ENCODE measurements around the gene BIRC5.
"Not testable (repeated sequence)": the region's sequence is repeated elsewhere in the genome, so short reads cannot be mapped to it uniquely, and the experiment has no call there.

BIRC5 gene

DNA sequence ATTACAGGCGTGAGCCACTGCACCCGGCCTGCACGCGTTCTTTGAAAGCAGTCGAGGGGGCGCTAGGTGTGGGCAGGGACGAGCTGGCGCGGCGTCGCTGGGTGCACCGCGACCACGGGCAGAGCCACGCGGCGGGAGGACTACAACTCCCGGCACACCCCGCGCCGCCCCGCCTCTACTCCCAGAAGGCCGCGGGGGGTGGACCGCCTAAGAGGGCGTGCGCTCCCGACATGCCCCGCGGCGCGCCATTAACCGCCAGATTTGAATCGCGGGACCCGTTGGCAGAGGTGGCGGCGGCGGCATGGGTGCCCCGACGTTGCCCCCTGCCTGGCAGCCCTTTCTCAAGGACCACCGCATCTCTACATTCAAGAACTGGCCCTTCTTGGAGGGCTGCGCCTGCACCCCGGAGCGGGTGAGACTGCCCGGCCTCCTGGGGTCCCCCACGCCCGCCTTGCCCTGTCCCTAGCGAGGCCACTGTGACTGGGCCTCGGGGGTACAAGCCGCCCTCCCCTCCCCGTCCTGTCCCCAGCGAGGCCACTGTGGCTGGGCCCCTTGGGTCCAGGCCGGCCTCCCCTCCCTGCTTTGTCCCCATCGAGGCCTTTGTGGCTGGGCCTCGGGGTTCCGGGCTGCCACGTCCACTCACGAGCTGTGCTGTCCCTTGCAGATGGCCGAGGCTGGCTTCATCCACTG, at the start of gene BIRC5:
Gene BIRC5 (plus strand): TSS at position 238 of the 690 bp plus-strand sequence. CDS start 64 bp downstream, at position 302.
- peak; percentile 92 for DNase-seq

GRCh38 chr17:78164748-78165607, 49.1 kb upstream of the BIRC5 start:
- DNase-seq: no peak

DNA sequence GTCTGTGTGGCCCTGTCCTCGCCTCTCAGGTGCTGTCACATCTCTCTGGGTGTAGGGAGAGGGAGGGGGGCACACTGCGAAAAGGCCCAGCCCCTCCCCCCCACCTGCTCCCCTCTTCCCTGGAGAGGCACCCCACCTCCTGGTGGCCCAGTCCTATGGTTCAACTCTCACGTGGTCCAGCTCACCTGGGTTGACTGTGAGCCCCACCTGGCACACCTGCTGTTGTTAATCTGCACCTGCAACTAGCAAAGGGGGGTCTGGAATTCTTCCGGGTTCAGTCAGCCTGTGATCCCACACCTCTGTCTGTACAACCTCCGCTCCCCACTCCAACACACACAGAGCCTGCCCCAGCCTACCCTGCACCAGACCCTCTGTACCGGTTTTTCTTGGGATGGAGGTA, 47.6 kb upstream of the BIRC5 start:
- DNase-seq: no peak

DNA sequence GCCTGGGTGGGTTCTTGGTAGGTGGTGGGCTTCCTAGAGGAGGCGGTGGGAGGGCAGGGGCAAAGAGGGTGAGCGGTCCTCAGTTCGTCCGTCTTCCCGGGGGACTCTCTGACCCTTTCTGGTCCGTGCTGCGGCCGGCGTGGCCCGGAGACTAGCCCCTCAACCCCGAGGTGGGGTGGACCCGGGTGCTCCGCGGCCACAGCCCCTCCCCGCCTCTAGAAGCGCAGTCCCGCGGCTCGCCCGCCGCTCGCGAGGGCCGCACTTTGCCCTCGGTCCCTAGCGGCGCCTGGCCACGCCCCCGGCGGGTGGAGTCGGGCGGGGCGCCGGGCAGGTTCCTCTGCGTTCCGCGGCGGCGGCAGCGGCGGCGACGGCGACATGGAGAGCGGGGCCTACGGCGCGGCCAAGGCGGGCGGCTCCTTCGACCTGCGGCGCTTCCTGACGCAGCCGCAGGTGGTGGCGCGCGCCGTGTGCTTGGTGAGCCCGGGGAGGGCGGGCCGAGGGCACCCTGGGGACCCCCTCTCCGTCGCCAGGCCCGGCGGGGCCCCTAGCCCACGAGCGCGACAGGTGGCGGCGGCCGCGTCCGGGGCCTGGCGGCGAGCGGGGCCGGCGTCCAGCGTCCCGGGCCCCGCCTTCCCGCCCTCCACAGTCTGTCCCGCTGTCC, 45.7 kb upstream of the BIRC5 start, which contains the start of gene SYNGR2:
Gene SYNGR2 (plus strand): TSS at position 340 of the 661 bp plus-strand sequence. CDS start 36 bp downstream, at position 376.
- peak; percentile 90 for DNase-seq

DNA sequence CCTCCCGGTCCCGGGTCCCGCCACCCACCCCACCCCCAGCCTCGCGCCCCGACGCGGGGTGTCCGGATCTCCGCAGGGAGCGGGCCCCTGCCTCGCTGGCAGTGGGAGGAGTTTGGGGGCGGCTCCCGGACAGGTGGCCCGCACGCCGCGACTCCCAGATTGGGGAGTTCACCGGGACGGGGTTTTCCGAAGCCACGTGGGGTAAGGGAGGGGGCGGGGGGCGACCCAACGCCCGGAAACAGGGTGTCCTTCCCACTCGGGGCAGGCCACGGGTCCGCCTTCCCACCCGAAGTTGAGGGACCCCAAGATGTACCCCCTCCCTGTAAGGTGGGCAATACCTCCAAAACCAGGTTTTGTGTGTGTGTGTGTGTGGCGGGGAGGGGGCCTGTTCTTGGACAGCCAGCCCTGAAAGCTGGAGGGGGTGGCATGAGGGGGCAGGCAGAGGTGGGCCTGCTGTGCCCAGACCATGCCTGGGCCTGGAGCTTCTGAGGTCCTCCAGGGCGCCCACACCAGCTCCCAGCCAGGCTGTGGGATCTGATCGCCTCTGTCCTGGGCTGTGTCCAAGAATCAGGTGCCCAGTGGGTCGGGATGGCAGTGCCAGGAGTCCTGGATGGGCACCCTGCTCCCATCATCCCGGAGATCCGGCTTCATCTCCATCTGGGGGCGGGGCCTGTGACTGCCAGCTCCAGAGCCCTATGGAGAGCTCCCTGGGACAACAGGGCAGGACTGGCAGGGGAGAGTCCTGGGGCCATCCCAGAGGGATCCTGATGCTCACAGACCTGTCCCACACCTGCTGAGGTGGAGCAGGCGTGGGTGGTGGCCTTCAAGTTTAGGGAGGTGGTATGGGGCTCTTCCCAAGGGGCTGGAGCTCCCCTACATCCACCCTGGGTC, 44.9 kb upstream of the BIRC5 start:
- peak; percentile 69 for DNase-seq

- no peak for DNase-seq
These were observed 43.1 kb upstream of the BIRC5 start for GRCh38 chr17:78170692-78171590.

GRCh38 chr17:78171591-78172248, 42.3 kb upstream of the BIRC5 start:
- DNase-seq: not testable (repeated sequence)

GRCh38 chr17:78172249-78173051, 41.6 kb upstream of the BIRC5 start:
- no peak for DNase-seq

GRCh38 chr17:78173097-78173715, 40.8 kb upstream of the BIRC5 start:
- no peak for DNase-seq

GRCh38 chr17:78174346-78174869, 39.6 kb upstream of the BIRC5 start:
- no peak for DNase-seq

GRCh38 chr17:78174870-78175642, 39.0 kb upstream of the BIRC5 start:
- no peak for DNase-seq

GRCh38 chr17:78175643-78175981, 38.4 kb upstream of the BIRC5 start:
- no peak for DNase-seq

- DNase-seq: peak; percentile 79
These were observed 37.5 kb upstream of the BIRC5 start for GRCh38 chr17:78176548-78177025.

GRCh38 chr17:78179372-78179771, 34.7 kb upstream of the BIRC5 start:
- DNase-seq: no peak

DNA sequence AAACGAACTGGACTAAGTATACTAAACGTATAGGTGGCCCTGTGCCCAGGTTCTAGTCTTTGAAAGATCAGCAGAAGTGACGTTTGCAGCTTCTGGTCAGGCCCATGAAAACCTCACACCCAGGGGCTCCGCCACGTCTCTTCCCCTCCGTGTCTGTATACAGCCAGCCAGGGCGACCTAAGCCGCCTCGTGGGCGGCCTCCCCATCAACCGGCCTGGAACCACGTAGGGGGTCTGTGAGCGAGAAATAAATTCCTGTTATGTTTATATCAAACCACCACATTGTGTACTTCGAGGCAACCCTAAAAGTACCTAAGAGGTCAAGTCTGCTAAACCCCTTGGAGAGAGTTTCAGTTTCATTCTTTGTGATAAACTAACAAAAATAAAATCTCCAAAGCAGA, 34.0 kb upstream of the BIRC5 start:
- DNase-seq: no peak

DNA sequence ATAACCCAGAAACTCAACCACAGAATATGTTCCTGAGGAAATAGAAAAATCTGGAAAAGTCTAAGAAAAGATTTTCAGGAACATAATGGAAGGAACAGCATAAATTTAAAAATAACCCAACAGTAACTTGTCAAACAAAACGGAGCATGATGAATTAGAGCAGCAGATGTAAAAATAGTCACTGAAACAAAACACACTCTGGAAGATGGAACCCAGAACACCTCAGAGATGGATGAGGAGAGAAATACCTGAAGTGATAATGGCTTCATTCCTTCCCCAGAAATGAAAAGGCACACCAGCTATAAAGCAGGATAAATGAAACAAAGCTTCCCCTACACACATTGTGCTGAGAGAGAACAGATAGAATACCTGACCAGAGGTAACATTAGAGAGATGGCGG, 33.5 kb upstream of the BIRC5 start:
- no peak for DNase-seq

DNA sequence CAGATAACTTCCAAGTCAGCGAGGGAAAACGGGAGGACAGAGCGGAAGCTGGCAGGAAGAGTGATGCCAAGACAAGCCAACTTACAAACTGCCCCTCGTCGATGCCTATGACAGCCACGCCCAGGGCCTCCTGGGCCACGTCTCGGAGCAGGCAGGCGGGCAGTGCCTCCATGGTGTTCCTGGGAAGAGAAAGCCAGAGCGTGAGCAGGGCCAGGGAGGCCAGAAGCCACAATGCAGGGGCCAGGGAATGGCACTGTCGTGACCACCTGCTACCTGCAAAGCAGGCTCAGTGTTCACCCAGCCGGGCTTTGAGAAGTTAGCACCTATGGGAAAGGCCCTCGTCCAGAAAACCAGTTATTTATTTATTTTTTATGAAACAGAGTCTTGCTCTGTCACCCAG, 31.5 kb upstream of the BIRC5 start:
- DNase-seq: no peak

- DNase-seq: no peak
These were observed 30.1 kb upstream of the BIRC5 start for GRCh38 chr17:78183916-78184315.
